ENCODE results near the gene UROC1.

The UROC1 gene

DNA sequence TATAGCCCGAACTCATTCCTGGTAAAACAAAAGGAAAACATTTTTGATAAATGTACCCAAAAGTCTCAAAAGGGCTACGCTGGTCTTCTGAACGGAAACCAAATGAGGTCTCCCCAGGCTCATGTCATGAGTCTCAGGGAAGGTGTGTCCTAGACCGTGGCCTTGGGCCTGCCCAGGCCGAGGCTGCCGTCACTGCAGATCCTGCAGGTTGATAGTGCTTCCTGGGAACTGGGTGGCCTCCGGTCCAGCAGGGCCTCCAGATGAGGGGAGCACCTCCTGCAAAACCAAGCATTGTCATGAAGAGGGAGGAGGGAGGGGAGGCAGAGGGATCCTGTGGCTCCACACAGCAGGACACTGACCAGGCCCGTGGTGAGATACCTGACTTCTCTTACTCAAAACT is 79.4 kb downstream of the UROC1 start:
- DNase-seq = no peak

- DNase-seq = no peak
Observed at GRCh38 chr3:126436826-126437717, 80.5 kb downstream of the UROC1 start.

DNA sequence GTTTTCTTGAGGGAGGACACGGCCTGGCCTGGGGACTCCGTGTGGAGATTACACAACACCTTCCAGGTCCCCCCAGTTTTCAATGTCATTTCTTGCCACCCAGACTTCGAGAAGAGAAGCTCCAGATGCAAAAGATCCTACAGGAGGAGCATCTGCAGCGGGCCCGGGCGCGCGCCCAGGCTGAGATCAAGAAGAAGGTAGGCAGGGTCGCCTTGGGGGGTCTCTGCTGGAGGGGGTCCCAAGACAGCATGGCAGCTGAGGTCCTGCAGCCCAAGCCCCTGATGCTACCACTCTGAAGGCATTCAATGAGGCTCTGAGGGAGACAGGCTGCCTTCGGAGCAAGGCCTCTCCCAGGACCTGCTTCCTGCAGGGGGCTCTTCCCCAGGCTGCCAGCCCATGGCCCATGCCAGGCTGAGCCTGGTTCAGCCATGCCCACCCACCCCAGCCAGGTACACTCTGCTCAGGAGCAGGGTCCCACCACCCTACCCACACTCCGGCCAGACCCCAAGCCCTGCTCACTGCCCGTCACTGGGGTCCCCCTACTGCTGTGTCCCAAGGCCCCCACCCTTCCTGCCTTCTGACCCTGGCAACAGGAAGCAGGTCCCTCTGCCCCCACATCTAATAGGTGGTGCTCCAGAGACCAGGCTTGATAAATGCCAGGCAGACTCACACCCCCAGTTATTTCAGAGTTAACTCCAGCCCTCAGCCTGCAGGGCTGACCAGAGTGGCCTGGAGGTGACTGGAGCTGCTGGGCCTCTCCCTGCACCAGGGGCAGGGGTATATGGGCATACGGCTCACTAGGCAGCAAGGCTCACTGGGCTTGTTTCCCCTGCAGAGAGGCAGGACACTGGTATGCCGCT is 81.9 kb downstream of the UROC1 start:
- DNase-seq = no peak

- DNase-seq = no peak
Observed at GRCh38 chr3:126434931-126435411, 82.6 kb downstream of the UROC1 start.

DNA sequence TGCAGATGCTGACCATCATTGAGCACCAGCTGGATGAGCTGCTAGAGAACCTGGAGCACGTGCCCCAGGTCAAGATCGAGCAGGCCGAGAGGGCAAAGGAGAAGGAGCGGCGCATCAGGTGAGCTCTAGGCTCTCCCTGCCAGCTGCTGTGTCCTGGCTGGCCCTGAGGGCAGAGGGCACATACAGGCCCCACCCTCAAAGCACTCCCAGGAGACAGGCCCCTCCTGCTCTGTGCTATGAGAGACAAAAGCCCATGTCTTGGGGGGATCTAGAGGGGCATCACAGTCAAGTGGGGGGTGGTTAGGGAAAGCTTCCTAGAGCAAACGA is 83.3 kb downstream of the UROC1 start:
- DNase-seq = no peak

GRCh38 chr3:126433496-126434263 is 83.9 kb downstream of the UROC1 start:
- DNase-seq = no peak

- DNase-seq = no peak
Observed at GRCh38 chr3:126433105-126433430, 84.5 kb downstream of the UROC1 start.

DNA sequence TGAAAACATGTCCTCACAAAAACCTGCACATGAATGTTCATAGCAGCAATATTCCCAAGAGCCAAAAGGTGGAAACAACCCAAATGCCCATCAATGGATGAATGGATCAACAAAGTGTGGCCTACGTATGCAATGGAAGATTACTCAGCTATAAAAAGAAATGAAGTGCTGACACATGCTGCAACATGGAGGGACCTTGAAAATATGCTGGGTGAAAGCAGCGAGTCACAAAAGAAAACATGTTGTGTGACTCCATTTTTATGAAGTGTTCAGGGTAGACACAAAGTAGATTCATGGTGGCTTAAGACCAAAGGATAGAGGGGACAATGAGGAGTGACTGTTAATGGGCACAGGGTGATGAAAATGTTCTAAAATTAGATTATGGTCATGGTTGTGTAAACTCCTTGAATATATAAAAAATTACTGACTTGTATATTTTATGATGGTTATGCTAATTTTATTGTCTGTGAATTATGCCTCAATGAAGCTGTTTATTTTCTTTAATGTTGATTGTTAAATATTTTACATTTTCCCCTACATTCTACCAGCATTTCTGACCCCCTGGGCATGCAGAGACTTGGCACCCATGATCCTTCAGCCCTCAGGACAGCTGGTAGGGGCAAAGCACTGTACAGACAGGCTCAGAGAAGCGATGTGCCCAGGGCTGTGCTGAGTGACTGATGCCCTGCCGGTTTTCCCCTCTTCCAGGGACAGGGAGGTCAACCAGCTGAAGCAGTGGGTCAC is 85.0 kb downstream of the UROC1 start:
- no peak for DNase-seq

Data from NCI-H526 treated with DMSO at 0.1 percent for 48 hours (cell line).